ENCODE results near the gene IL32. TPM values are rescaled to one million over a fixed set of nuclear protein-coding genes. Genes with fewer than 3 reads are reported as not detected.

Gene IL32
- total RNA-seq (82.0 and 110 TPM in 2 replicates), polyA plus RNA-seq (124 and 131 TPM in 2 replicates)

- no peak for TF ChIP-seq EZH2 (IDR thresholded peaks at IDR 0.05; ENCODE audit: borderline replicate concordance)
- TF ChIP-seq CTCF (IDR thresholded peaks at IDR 0.05; ENCODE audit: poor library complexity), result no peak
- no peak for TF ChIP-seq EZH2phosphoT487 (IDR thresholded peaks at IDR 0.05; ENCODE audit: low read depth, severe bottlenecking, unreplicated experiment)
- no peaks in the 10 kb centered on the region for H3K36me3 ChIP-seq (replicated peaks; ENCODE audit: insufficient read depth, low read depth)
- WGBS (ENCODE audit: low lambda C conversion rate, missing lambda C conversion rate), result 73% methylated on average over 13 of the region's 13 CpGs
- peaks cover 5% of the 10 kb centered on the region for H3K4me1 ChIP-seq (ENCODE audit: insufficient read depth)
- no peak within 1 kb of the TSS for H3K4me3 ChIP-seq
- H3K9me3 ChIP-seq (ENCODE audit: low read depth), result no peaks in the 10 kb centered on the region
- no peak within 1 kb of the TSS for H2AFZ ChIP-seq
- peak; percentile 89 for DNase-seq (ENCODE audit: low spot score)
- no peaks in the 10 kb centered on the region for H3K9me2 ChIP-seq (replicated peaks; ENCODE audit: insufficient read depth)
- H4K20me1 ChIP-seq (ENCODE audit: insufficient read depth, poor library complexity, severe bottlenecking), result no peaks in the 10 kb centered on the region
- H3K4me2 ChIP-seq, result peak within 1 kb of the TSS; percentile 66
- peak within 1 kb of the TSS; percentile 89 for H3K27ac ChIP-seq
- no peaks in the 10 kb centered on the region for H3K79me2 ChIP-seq
- no peaks in the 10 kb centered on the region for H3K27me3 ChIP-seq
Measured at GRCh38 chr16:3065069-3065741, at the start of gene IL32. Gene IL32 (plus strand): TSS chr16:3065640. CDS start chr16:3065812, 172 bp downstream.

GRCh38 chr16:3015865-3016521, 49.4 kb upstream of the IL32 start:
- H3K4me1 ChIP-seq (ENCODE audit: insufficient read depth), result peaks cover 25% of the 10 kb centered on the region
- no peaks in the 10 kb centered on the region for H3K36me3 ChIP-seq (replicated peaks; ENCODE audit: insufficient read depth, low read depth)
- H3K4me2 ChIP-seq, result peak overlapping the region; percentile 57
- 79% methylated on average over 13 of the region's 13 CpGs for WGBS (ENCODE audit: low lambda C conversion rate, missing lambda C conversion rate)
- no peak for DNase-seq (ENCODE audit: low spot score)
- H3K4me3 ChIP-seq, result no peak overlapping the region
- H3K27ac ChIP-seq, result no peak overlapping the region
- no peaks in the 10 kb centered on the region for H3K9me2 ChIP-seq (replicated peaks; ENCODE audit: insufficient read depth)
- H3K79me2 ChIP-seq, result peaks cover 28% of the 10 kb centered on the region
- no peak for TF ChIP-seq EZH2 (IDR thresholded peaks at IDR 0.05; ENCODE audit: borderline replicate concordance)
- peaks cover 6% of the 10 kb centered on the region for H4K20me1 ChIP-seq (ENCODE audit: insufficient read depth, poor library complexity, severe bottlenecking)
- no peaks in the 10 kb centered on the region for H3K9me3 ChIP-seq (ENCODE audit: low read depth)
- H3K27me3 ChIP-seq, result peaks cover 7% of the 10 kb centered on the region
- no peak overlapping the region for H2AFZ ChIP-seq

GRCh38 chr16:3017344-3017743, 48.1 kb upstream of the IL32 start:
- Histone ChIP-seq H4K20me1 (ENCODE audit: insufficient read depth, poor library complexity, severe bottlenecking) (peaks cover 6% of the 10 kb centered on the region), H3K79me2 (peaks cover 28% of the 10 kb centered on the region), H3K4me3 (peak overlapping the region; percentile 42), H3K36me3 (replicated peaks; ENCODE audit: insufficient read depth, low read depth) (no peaks in the 10 kb centered on the region), H3K27me3 (peaks cover 7% of the 10 kb centered on the region), H3K9me3 (ENCODE audit: low read depth) (no peaks in the 10 kb centered on the region), H2AFZ (no peak overlapping the region), H3K4me1 (ENCODE audit: insufficient read depth) (peaks cover 22% of the 10 kb centered on the region), H3K27ac (peak overlapping the region; percentile 98), H3K9me2 (replicated peaks; ENCODE audit: insufficient read depth) (no peaks in the 10 kb centered on the region), H3K4me2 (peak overlapping the region; percentile 78)
- TF ChIP-seq EZH2 (IDR thresholded peaks at IDR 0.05; ENCODE audit: borderline replicate concordance) (no peak), CTCF (IDR thresholded peaks at IDR 0.05; ENCODE audit: poor library complexity) (no peak), EZH2phosphoT487 (IDR thresholded peaks at IDR 0.05; ENCODE audit: low read depth, severe bottlenecking, unreplicated experiment) (no peak)
- 12% methylated on average over 20 of the region's 20 CpGs for WGBS (ENCODE audit: low lambda C conversion rate, missing lambda C conversion rate)
- no peak for DNase-seq (ENCODE audit: low spot score)

Data from hepatocyte (in vitro differentiated cells).